ENCODE results near the gene C4BPB. TPM values are rescaled to one million over a fixed set of nuclear protein-coding genes. Genes with fewer than 3 reads are reported as not detected.

Gene C4BPB
- total and polyA plus RNA-seq, 2 of the 13 experiments (the other 11 are each of a cell fraction or from before 2014, with no cell fraction given), result 155 to 266 TPM

- intact Hi-C loops (cut with micrococcal nuclease; ENCODE audit: unreplicated experiment), result loop anchor here (10.0 kb wide), 1 partner anchor 342 kb away; no protein-coding TSS in a partner anchor
- CTCF ChIA-PET (ENCODE audit: low intra/inter-chr PET ratio, low total read pairs), result interaction anchor here (2.5 kb wide), 1 partner anchor 27 kb away, joined by 14 read pairs; the partner anchor contains the start of gene YOD1
- Histone ChIP-seq H2AFZ (ENCODE audit: low read length) (no peak overlapping the region), H4K20me1 (ENCODE audit: insufficient read depth, low read length) (no peaks in the 10 kb centered on the region), H3K4me2 (ENCODE audit: low read depth, low read length) (no peak overlapping the region), H3K79me2 (ENCODE audit: insufficient read depth, low read length) (no peaks in the 10 kb centered on the region), H3K36me3 (replicated peaks in 1 of 2; ENCODE audit: control insufficient read depth in 1 of 2, insufficient read depth in 2 of 2, low read length in 2 of 2) (0 out of 5 replicates have a peak, but pooled peaks cover under 1 to 4% of the 10 kb centered on the region in 2 experiments), H3K4me1 (ENCODE audit: insufficient read depth, low read length) (0 out of 2 replicates have a peak, but pooled peaks cover 3% of the 10 kb centered on the region), H3K9me3 (ENCODE audit: low read length) (no peaks in the 10 kb centered on the region), H3K27ac (ENCODE audit: extremely low read length, insufficient read depth, low read length) (no peak overlapping the region), H3K4me3 (replicated peaks in 1 of 3; ENCODE audit: insufficient read depth in 1 of 3, low read depth in 2 of 3, low read length in 3 of 3) (no peak overlapping the region), H3K9ac (ENCODE audit: insufficient read depth, low read depth, low read length) (no peak overlapping the region), H3K27me3 (ENCODE audit: control insufficient read depth in 1 of 2, insufficient read depth in 2 of 2, low read length in 2 of 2) (no peaks in the 10 kb centered on the region)
- POLR2A ChIA-PET, result interaction anchor here (0.9 to 1.3 kb wide), 2 partner anchors 16 to 24 kb away, joined by 3 read pairs; partner anchors contain the start of gene PFKFB2
- DNase-seq (ENCODE audit: low spot score), result no peak
- in situ Hi-C loops (cut with HindIII; ENCODE audit: extremely low pct_ligation_motif_present, low pct_unique_long_range_greater_than_20kb), result loop anchor here (10.0 kb wide), 1 partner anchor 142 kb away; no protein-coding TSS in a partner anchor
- ATAC-seq, result no peak
- WGBS (ENCODE audit: low lambda C conversion rate), result 76% methylated on average over 5 of the region's 5 CpGs
- no peak for FAIRE-seq
- no TSS peak for BruUV-seq (replicated peaks)
- TF ChIP-seq JUN (CRISPR knock-in tag; IDR thresholded peaks at IDR 0.05) (no peak), ZNF101 (CRISPR knock-in tag; IDR thresholded peaks at IDR 0.05; ENCODE audit: borderline replicate concordance, low read depth) (no peak), SP1 (IDR thresholded peaks at IDR 0.05) (no peak), SP1 (CRISPR knock-in tag; IDR thresholded peaks at IDR 0.05) (no peak), LCORL (IDR thresholded peaks at IDR 0.05) (no peak), LCORL (CRISPR knock-in tag; IDR thresholded peaks at IDR 0.05) (no peak), ZBTB2 (CRISPR knock-in tag; IDR thresholded peaks at IDR 0.05; ENCODE audit: low read depth) (no peak), ATAD3A (CRISPR knock-in tag; IDR thresholded peaks at IDR 0.05) (no peak), ZNF407 (CRISPR knock-in tag; IDR thresholded peaks at IDR 0.05; ENCODE audit: not compliant biosample characterization) (no peak), KDM5B (CRISPR knock-in tag; IDR thresholded peaks at IDR 0.05; ENCODE audit: borderline replicate concordance) (no peak), BCLAF1 (IDR thresholded peaks at IDR 0.05) (no peak)
These were observed 12.3 kb upstream of the C4BPB start for GRCh38 chr1:207076181-207076955.
